OCI-LY1 (cell line): Measurements from ENCODE around the gene CEP250.

Experiments used
- H2AFZ ChIP-seq: fragments of 200-600 bp; sonication (generic), shearing (Covaris generic); 2 replicates; pipeline ENCODE4 v1.6.0; 2014; ENCODE audit warnings: antibody characterized with exemption, mild to moderate bottlenecking, low read length
- H3F3A ChIP-seq: fragments of 200-600 bp; sonication (generic), shearing (Covaris generic); 2 replicates; pipeline ENCODE4 v1.6.0; 2014; ENCODE audit warnings: mild to moderate bottlenecking, antibody characterized with exemption, low read length, moderate library complexity; ENCODE audit not compliant: insufficient read depth
- H3K27ac ChIP-seq: fragments of 200-600 bp; sonication (generic); 2 replicates; pipeline ENCODE4 v1.5.1; 2014; ENCODE audit warnings: low read length, mixed run types, mild to moderate bottlenecking, low read depth; ENCODE audit not compliant: poor library complexity, severe bottlenecking
- H3K27me3 ChIP-seq: fragments of 200-600 bp; sonication (generic); 2 replicates; pipeline ENCODE4 v1.6.0; 2014; ENCODE audit warnings: antibody characterized with exemption, mild to moderate bottlenecking, low read length, moderate library complexity; ENCODE audit not compliant: insufficient read depth
- H3K36me3 ChIP-seq: fragments of 200-600 bp; sonication (generic); 2 replicates; pipeline ENCODE4 v1.6.1; 2014; ENCODE audit warnings: mild to moderate bottlenecking, antibody characterized with exemption, low read length, moderate library complexity, mixed read lengths; ENCODE audit not compliant: insufficient read depth
- H3K4me1 ChIP-seq: fragments of 200-600 bp; sonication (generic); 2 replicates; pipeline ENCODE4 v1.5.1; 2014; ENCODE audit warnings: mild to moderate bottlenecking, low read length, moderate library complexity; ENCODE audit not compliant: insufficient read depth, severe bottlenecking
- H3K4me2 ChIP-seq: fragments of 200-600 bp; sonication (generic), shearing (Covaris generic); 2 replicates; pipeline ENCODE4 v1.6.1; 2014; ENCODE audit warnings: low read length
- H3K4me3 ChIP-seq: fragments of 200-600 bp; sonication (generic); 2 replicates; pipeline ENCODE4 v1.5.1; 2014; ENCODE audit warnings: low read length, low read depth, mild to moderate bottlenecking, mixed read lengths; ENCODE audit not compliant: poor library complexity, severe bottlenecking
- H3K79me2 ChIP-seq: fragments of 200-600 bp; shearing (Covaris generic); 2 replicates; pipeline ENCODE4 v1.6.1; 2016; ENCODE audit warnings: mixed run types, low read length, mixed read lengths; ENCODE audit not compliant: insufficient read depth
- H3K9ac ChIP-seq: fragments of 200-600 bp; sonication (generic), shearing (Covaris generic); 2 replicates; pipeline ENCODE4 v1.6.1; 2014; ENCODE audit warnings: mild to moderate bottlenecking, low read length, mixed read lengths
- H3K9me2 ChIP-seq: fragments of 200-600 bp; sonication (generic), shearing (Covaris generic); 2 replicates; pipeline ENCODE4 v1.6.1; 2014; ENCODE audit warnings: low read depth, mild to moderate bottlenecking, low read length, mixed read lengths
- H3K9me3 ChIP-seq: fragments of 200-600 bp; shearing (Covaris generic); 2 replicates; pipeline ENCODE4 v1.6.1; 2014; ENCODE audit warnings: low read length, mixed read lengths
- H4K20me1 ChIP-seq: fragments of 200-600 bp; sonication (generic), shearing (Covaris generic); 2 replicates; pipeline ENCODE4 v1.6.0; 2016; ENCODE audit warnings: mild to moderate bottlenecking, low read length; ENCODE audit not compliant: insufficient read depth
- EZH2 ChIP-seq: fragments of 200-600 bp; sonication (generic), shearing (Covaris generic); IDR thresholded peaks from 2 replicates; pipeline ENCODE4 v1.8.0; 2017; ENCODE audit warnings: borderline replicate concordance, mixed run types, mild to moderate bottlenecking, antibody characterized with exemption, low read length, moderate library complexity, mixed read lengths
- TF ChIP-seq, protein P1 (sequence below): fragments of 200-600 bp; sonication (generic), shearing (Covaris generic); IDR thresholded peaks from 2 replicates; pipeline ENCODE4 v1.5.1; 2017; ENCODE audit warnings: mild to moderate bottlenecking, antibody characterized with exemption, low read length, moderate library complexity, mixed read lengths

Gene CEP250

DNA sequence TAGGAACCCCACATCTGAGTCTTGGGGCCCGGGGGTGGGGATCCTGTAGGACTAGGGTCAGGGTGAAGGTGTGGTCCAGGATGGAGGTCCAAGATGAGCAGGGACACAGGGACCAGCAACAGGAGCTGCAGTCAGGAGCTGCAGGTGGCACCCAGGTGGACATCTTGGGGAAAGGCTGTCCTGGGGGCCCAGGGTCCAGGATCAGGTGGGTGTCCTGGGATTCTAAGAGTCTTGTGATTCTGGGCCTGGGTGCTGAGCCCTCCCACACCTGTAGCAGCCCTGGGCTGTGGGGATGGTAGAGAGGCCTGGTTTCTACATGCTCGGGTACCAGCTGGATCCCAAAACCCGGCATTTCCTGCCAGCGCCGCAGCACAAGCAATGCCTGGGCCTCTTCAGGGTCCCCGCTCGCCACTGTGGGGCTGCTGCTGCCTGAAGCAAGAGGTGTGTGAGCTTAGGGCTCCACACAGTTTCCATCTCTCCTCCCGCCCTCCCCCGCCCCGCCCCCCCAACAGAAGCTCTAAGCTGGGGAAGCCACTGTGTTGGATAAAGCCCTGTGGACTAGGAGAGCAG, 107.2 kb downstream of the CEP250 start:
- H3K9ac ChIP-seq = no peak overlapping the region
- H3K4me3 ChIP-seq = no peak overlapping the region
- H3K27ac ChIP-seq = no peak overlapping the region
- no peaks in the 10 kb centered on the region for H3F3A ChIP-seq
- no peaks in the 10 kb centered on the region for H3K9me2 ChIP-seq
- H3K9me3 ChIP-seq = no peaks in the 10 kb centered on the region
- H3K36me3 ChIP-seq = peaks cover 9% of the 10 kb centered on the region; the same call in 1 of the 2 replicates
- peaks cover 15% of the 10 kb centered on the region for H3K4me1 ChIP-seq
- no peak overlapping the region for H3K4me2 ChIP-seq
- no peaks in the 10 kb centered on the region for H3K79me2 ChIP-seq
- no peaks in the 10 kb centered on the region for H3K27me3 ChIP-seq
- no peaks in the 10 kb centered on the region for H4K20me1 ChIP-seq
- no peak for TF ChIP-seq EZH2
- TF ChIP-seq, protein P1, sequence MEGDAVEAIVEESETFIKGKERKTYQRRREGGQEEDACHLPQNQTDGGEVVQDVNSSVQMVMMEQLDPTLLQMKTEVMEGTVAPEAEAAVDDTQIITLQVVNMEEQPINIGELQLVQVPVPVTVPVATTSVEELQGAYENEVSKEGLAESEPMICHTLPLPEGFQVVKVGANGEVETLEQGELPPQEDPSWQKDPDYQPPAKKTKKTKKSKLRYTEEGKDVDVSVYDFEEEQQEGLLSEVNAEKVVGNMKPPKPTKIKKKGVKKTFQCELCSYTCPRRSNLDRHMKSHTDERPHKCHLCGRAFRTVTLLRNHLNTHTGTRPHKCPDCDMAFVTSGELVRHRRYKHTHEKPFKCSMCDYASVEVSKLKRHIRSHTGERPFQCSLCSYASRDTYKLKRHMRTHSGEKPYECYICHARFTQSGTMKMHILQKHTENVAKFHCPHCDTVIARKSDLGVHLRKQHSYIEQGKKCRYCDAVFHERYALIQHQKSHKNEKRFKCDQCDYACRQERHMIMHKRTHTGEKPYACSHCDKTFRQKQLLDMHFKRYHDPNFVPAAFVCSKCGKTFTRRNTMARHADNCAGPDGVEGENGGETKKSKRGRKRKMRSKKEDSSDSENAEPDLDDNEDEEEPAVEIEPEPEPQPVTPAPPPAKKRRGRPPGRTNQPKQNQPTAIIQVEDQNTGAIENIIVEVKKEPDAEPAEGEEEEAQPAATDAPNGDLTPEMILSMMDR = no peak
- H2AFZ ChIP-seq = no peak overlapping the region

DNA sequence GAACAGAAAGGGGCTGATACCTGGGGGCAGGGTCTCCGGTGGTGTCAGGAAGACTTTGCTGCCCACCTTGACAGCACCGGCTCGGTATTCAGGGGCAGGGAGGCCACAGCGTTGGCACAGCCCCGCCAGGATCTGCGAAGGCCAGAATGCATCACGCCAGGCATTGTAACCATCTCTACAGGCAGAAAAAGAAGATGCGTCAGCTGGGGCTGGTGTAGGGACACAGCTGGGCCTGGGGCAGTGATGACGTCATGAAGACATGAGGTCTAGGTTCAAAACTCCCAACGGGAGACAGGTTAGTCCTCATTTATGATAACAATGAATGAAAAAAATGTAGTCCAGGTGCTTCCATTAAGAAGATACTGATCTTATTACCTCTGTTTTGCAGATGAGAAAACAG, 108.4 kb downstream of the CEP250 start:
- Histone ChIP-seq H3K4me1 (peaks cover 15% of the 10 kb centered on the region), H3K9me2 (no peaks in the 10 kb centered on the region), H3K4me2 (no peak overlapping the region), H3K27ac (no peak overlapping the region), H3K4me3 (no peak overlapping the region), H4K20me1 (no peaks in the 10 kb centered on the region), H3K9ac (no peak overlapping the region), H3K79me2 (no peaks in the 10 kb centered on the region), H3K27me3 (no peaks in the 10 kb centered on the region), H3F3A (no peaks in the 10 kb centered on the region), H3K36me3 (peaks cover 3% of the 10 kb centered on the region; the same call in 1 of the 2 replicates), H2AFZ (no peak overlapping the region), H3K9me3 (no peaks in the 10 kb centered on the region)
- TF ChIP-seq EZH2 = no peak
- TF ChIP-seq, protein P1 = no peak

DNA sequence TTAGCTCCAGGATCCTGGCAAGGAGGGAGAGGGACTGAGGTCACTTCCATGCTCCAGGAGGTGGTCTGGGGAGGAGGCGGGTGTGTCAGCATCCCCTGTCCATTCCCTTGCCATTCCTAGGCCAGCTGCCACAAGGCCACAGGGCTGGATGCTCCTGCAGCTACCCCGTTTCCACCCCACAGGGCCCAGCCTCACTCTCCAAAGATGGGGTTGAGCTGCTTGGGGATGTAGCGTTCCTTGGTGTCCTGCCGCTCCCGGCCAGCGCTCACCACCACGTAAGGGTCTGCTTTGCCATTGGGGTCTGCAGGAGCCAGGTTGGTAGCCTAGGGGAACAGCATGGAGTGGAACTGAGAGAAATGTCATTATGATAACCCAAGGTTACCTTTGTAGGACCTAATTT, 109.5 kb downstream of the CEP250 start:
- H3K4me1 ChIP-seq = peaks cover 15% of the 10 kb centered on the region
- no peaks in the 10 kb centered on the region for H3K9me2 ChIP-seq
- no peaks in the 10 kb centered on the region for H3K79me2 ChIP-seq
- H3K9me3 ChIP-seq = no peaks in the 10 kb centered on the region
- no peak overlapping the region for H3K9ac ChIP-seq
- H3K4me3 ChIP-seq = no peak overlapping the region
- H3K36me3 ChIP-seq = no peaks in the 10 kb centered on the region
- no peaks in the 10 kb centered on the region for H4K20me1 ChIP-seq
- H3K27ac ChIP-seq = no peak overlapping the region
- H2AFZ ChIP-seq = no peak overlapping the region
- H3K27me3 ChIP-seq = no peaks in the 10 kb centered on the region
- H3F3A ChIP-seq = no peaks in the 10 kb centered on the region
- TF ChIP-seq, protein P1 = no peak
- TF ChIP-seq EZH2 = no peak
- H3K4me2 ChIP-seq = no peak overlapping the region
